Measurements from ENCODE around the gene ASPSCR1.
"Not testable (repeated sequence)": the region's sequence is repeated elsewhere in the genome, so short reads cannot be mapped to it uniquely, and the experiment has no call there.

ASPSCR1 gene

GRCh38 chr17:81941484-81942166 is 35.8 kb upstream of the ASPSCR1 start:
- DNase-seq (ENCODE audit: low read depth), result no peak

- DNase-seq (ENCODE audit: low read depth), result no peak
Measured at GRCh38 chr17:81942167-81942553, 35.3 kb upstream of the ASPSCR1 start.

- no peak for DNase-seq (ENCODE audit: low read depth)
Measured at GRCh38 chr17:81944858-81945257, 32.6 kb upstream of the ASPSCR1 start.

GRCh38 chr17:81947189-81947588 is 30.2 kb upstream of the ASPSCR1 start, which contains the start of gene MYADML2:
MYADML2 (minus strand) TSS chr17:81947233; CDS start chr17:81941741, 5,492 bp downstream.
- no peak for DNase-seq (ENCODE audit: low read depth)

GRCh38 chr17:81948635-81949378 is 28.6 kb upstream of the ASPSCR1 start:
- no peak for DNase-seq (ENCODE audit: low read depth)

GRCh38 chr17:81950501-81950900 is 26.9 kb upstream of the ASPSCR1 start:
- no peak for DNase-seq (ENCODE audit: low read depth)

- no peak for DNase-seq (ENCODE audit: low read depth)
Measured at GRCh38 chr17:81951785-81952684, 25.4 kb upstream of the ASPSCR1 start.

- DNase-seq (ENCODE audit: low read depth), result no peak
Measured at GRCh38 chr17:81952792-81953228, 24.6 kb upstream of the ASPSCR1 start.

- not testable (repeated sequence) for DNase-seq (ENCODE audit: low read depth)
Measured at GRCh38 chr17:81953443-81953842, 24.0 kb upstream of the ASPSCR1 start.

- DNase-seq (ENCODE audit: low read depth), result no peak
Measured at GRCh38 chr17:81954131-81955057, 23.0 kb upstream of the ASPSCR1 start.

GRCh38 chr17:81955058-81955681 is 22.3 kb upstream of the ASPSCR1 start:
- no peak for DNase-seq (ENCODE audit: low read depth)

GRCh38 chr17:81955756-81956544 is 21.5 kb upstream of the ASPSCR1 start:
- no peak for DNase-seq (ENCODE audit: low read depth)

- no peak for DNase-seq (ENCODE audit: low read depth)
Measured at GRCh38 chr17:81956607-81957589, 20.5 kb upstream of the ASPSCR1 start.

GRCh38 chr17:81957691-81958432 is 19.6 kb upstream of the ASPSCR1 start:
- no peak for DNase-seq (ENCODE audit: low read depth)

GRCh38 chr17:81958633-81959342 is 18.6 kb upstream of the ASPSCR1 start:
- DNase-seq (ENCODE audit: low read depth), result no peak

GRCh38 chr17:81959362-81960129 is 17.9 kb upstream of the ASPSCR1 start:
- DNase-seq (ENCODE audit: low read depth), result no peak

Measured in CMK (cell line).